IMR-90 (cell line): ENCODE measurements around the gene PPARG. TPM values are rescaled to one million over a fixed set of nuclear protein-coding genes. Genes with fewer than 3 reads are reported as not detected.

ENCODE experiments used
- ATAC-seq: fragments of 200-7000 bp; cut with Tn5 transposase; 2 replicates; pipeline ENCODE4 v1.9.1; 2020; ENCODE audit warnings: low read depth, mild to moderate bottlenecking, moderate library complexity
- BruUV-seq: library from RNA; stranded (reverse); fragments of 400-500 nt; replicated peaks from 2 replicates; lab custom pipeline; 2021; lab: Mats Ljungman, UMichigan
- CTCF ChIA-PET: fragments of 300-600 bp; formaldehyde crosslinking; extraction: SDS; loops from one replicate; lab custom pipeline; 2021; ENCODE audit warnings: antibody characterized with exemption; lab: Yijun Ruan, JAX
- POLR2A ChIA-PET: fragments of 300-600 bp; sonication (Branson Sonifier 250); formaldehyde crosslinking; loops from one replicate; lab custom pipeline; 2022; ENCODE audit warnings: antibody characterized with exemption; ENCODE audit not compliant: unreplicated experiment; lab: Charles Lee
- DNase-seq: peaks from one replicate; pipeline ENCODE4 v3.0.0; 2013
- H2AFZ ChIP-seq: replicated peaks from 2 replicates; pipeline ENCODE3; 2013; ENCODE audit warnings: low read length, mild to moderate bottlenecking; ENCODE audit not compliant: poor library complexity
- H2AK5ac ChIP-seq: 2 replicates; pipeline ENCODE4 v1.6.1; 2013; ENCODE audit warnings: low read depth, low read length, inconsistent platforms
- H2AK9ac ChIP-seq: replicated peaks from 2 replicates; pipeline ENCODE3; 2013; ENCODE audit warnings: mild to moderate bottlenecking, low read depth, low read length, moderate library complexity; ENCODE audit not compliant: poor library complexity
- H2BK120ac ChIP-seq: 2 replicates; pipeline ENCODE4 v1.6.1; 2013; ENCODE audit warnings: low read depth, low read length, inconsistent platforms
- H2BK15ac ChIP-seq: 3 replicates; pipeline ENCODE4 v1.6.1; 2013; ENCODE audit warnings: low read depth, low read length, inconsistent platforms
- H2BK20ac ChIP-seq: 2 replicates; pipeline ENCODE4 v1.6.1; 2013; ENCODE audit warnings: low read depth, mild to moderate bottlenecking, inconsistent platforms, low read length, moderate library complexity
- H2BK5ac ChIP-seq: 2 replicates; pipeline ENCODE4 v1.6.1; 2013; ENCODE audit warnings: mild to moderate bottlenecking, low read depth, low read length, inconsistent platforms; ENCODE audit not compliant: poor library complexity, severe bottlenecking
- H3K14ac ChIP-seq: replicated peaks from 2 replicates; pipeline ENCODE4 v1.6.1; 2013; ENCODE audit warnings: low read depth, low read length, inconsistent platforms
- H3K18ac ChIP-seq: 2 replicates; pipeline ENCODE4 v1.6.1; 2013; ENCODE audit warnings: low read depth, low read length, control low read depth
- H3K23ac ChIP-seq: 2 replicates; pipeline ENCODE4 v1.6.1; 2013; ENCODE audit warnings: low read depth, low read length, inconsistent platforms
- H3K27ac ChIP-seq: 2 replicates; pipeline ENCODE4 v1.5.1; 2013; ENCODE audit warnings: mild to moderate bottlenecking, control low read depth, low read length; ENCODE audit not compliant: insufficient read depth
- H3K27me3 ChIP-seq: 2 replicates; pipeline ENCODE4 v1.6.1; 2013; ENCODE audit warnings: low read length; ENCODE audit not compliant: control insufficient read depth, insufficient read depth
- H3K36me3 ChIP-seq: 2 replicates; pipeline ENCODE4 v1.6.1; 2013; ENCODE audit warnings: low read length, mixed read lengths; ENCODE audit not compliant: control insufficient read depth, insufficient read depth
- H3K4ac ChIP-seq: 2 replicates; pipeline ENCODE4 v1.6.1; 2013; ENCODE audit warnings: low read depth, low read length, inconsistent platforms
- H3K4me1 ChIP-seq: 2 replicates; pipeline ENCODE4 v1.6.1; 2013; ENCODE audit warnings: low read length, mixed read lengths; ENCODE audit not compliant: control insufficient read depth, insufficient read depth
- H3K4me2 ChIP-seq: 2 replicates; pipeline ENCODE4 v1.6.1; 2013; ENCODE audit warnings: low read depth, mild to moderate bottlenecking, control low read depth, low read length, moderate library complexity
- H3K4me3 ChIP-seq: 2 replicates; pipeline ENCODE4 v1.5.1; 2013; ENCODE audit warnings: low read depth, mild to moderate bottlenecking, control low read depth, low read length, moderate library complexity; ENCODE audit not compliant: insufficient read depth
- H3K56ac ChIP-seq: 2 replicates; pipeline ENCODE4 v1.6.1; 2013; ENCODE audit warnings: low read length, inconsistent platforms; ENCODE audit not compliant: insufficient read depth; ENCODE audit errors: extremely low read depth
- H3K79me1 ChIP-seq, 2 experiments: 2 replicates each; pipeline ENCODE4 v1.6.1; 2013; ENCODE audit warnings: low read length in 2 of 2, inconsistent platforms in 1 of 2, low read depth in 1 of 2
- H3K9ac ChIP-seq: 2 replicates; pipeline ENCODE4 v1.6.1; 2013; ENCODE audit warnings: low read depth, low read length, control low read depth
- H3K9me1 ChIP-seq: 2 replicates; pipeline ENCODE4 v1.6.1; 2013; ENCODE audit warnings: low read length, inconsistent platforms; ENCODE audit not compliant: insufficient read depth
- H3K9me3 ChIP-seq: 2 replicates; pipeline ENCODE4 v1.6.1; 2013; ENCODE audit warnings: low read length; ENCODE audit not compliant: control insufficient read depth, insufficient read depth
- H4K20me1 ChIP-seq: 2 replicates; pipeline ENCODE4 v1.6.1; 2013; ENCODE audit warnings: low read length, inconsistent platforms; ENCODE audit not compliant: insufficient read depth
- H4K5ac ChIP-seq: 2 replicates; pipeline ENCODE4 v1.6.1; 2013; ENCODE audit warnings: mild to moderate bottlenecking, low read depth, low read length, control low read depth
- H4K8ac ChIP-seq, 2 experiments: 2 replicates each; pipeline ENCODE4 v1.6.1; 2013; ENCODE audit warnings: low read depth in 2 of 2, low read length in 2 of 2, control low read depth in 1 of 2, inconsistent platforms in 1 of 2
- H4K91ac ChIP-seq: 2 replicates; pipeline ENCODE4 v1.6.1; 2013; ENCODE audit warnings: low read depth, low read length, inconsistent platforms; ENCODE audit not compliant: insufficient read depth
- MAFK ChIP-seq: IDR thresholded peaks from 2 replicates; pipeline ENCODE4 v1.6.1; 2012; ENCODE audit warnings: low read depth, low read length, improper control_type of control experiment
- RCOR1 ChIP-seq: IDR thresholded peaks from 2 replicates; pipeline ENCODE4 v1.6.1; 2012; ENCODE audit warnings: mild to moderate bottlenecking, low read length, improper control_type of control experiment; ENCODE audit not compliant: insufficient replicate concordance
- WGBS, 2 experiments: methylation state at CpG; one replicate each; pipeline versions ENCODE4 v1.1.5 to v1.1.7; 2013; ENCODE audit warnings: missing lambda C conversion rate in 2 of 2; ENCODE audit not compliant: insufficient read length in 1 of 2; ENCODE audit errors: extremely low coverage in 2 of 2; 5-methylcytosine and 5-hydroxymethylcytosine counted together
- dilution Hi-C: fragments of 300-500 bp; cut with HindIII; formaldehyde crosslinking; loops from one replicate; pipeline ENCODE4 v1.14.3; 2018; ENCODE audit warnings: low sequenced_read_pairs; ENCODE audit not compliant: unreplicated experiment
- in situ Hi-C: fragments of 300-500 bp; cut with MboI; formaldehyde crosslinking; loops from 3 replicates; pipeline ENCODE4 v1.14.3; 2019; ENCODE audit warnings: low sequenced_read_pairs, inconsistent platforms, mixed read lengths
- intact Hi-C: fragments of 100-400 bp; cut with micrococcal nuclease; formaldehyde crosslinking; loops from 2 replicates; pipeline ENCODE4 v1.10.0; 2022
- polyA plus RNA-seq, 3 experiments: library from polyadenylated mRNA; depleted of rRNA; stranded (reverse); fragments of >200 nt; gene quantifications; 2 replicates each; pipeline ENCODE4 v1.2.3, GENCODE V29; 2012; ENCODE audit warnings: low replicate concordance in 1 of 3
- total RNA-seq: library from RNA; depleted of rRNA; stranded (reverse); fragments of >200 nt; gene quantifications from 2 replicates; pipeline ENCODE4 v1.2.3, GENCODE V29; 2012

The PPARG gene
- total and polyA plus RNA-seq, 2 of the 4 experiments (the other 2 are of a cell fraction) = 11.2 to 23.8 TPM

DNA sequence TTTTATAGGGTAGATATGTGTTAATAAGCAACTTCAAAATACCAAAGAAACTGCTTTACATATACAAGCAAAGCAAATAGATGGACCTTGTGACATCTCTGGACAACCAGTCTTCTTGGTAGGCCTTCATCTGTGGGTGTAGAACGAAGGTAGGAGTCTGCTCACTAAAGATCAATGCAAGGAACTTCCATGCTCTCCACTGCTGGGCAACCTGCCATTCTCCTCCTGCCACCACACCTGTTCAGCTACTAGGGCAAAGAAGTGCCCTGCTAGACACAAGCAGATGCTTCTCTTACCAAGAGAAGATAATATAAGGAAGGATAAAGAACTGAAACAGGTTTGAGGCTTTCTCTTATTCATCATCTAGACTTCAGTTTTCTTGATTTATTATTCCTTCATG lies 12.6 kb downstream of the PPARG start:
- ATAC-seq = no peak
- Histone ChIP-seq H4K8ac (no peak overlapping the region; a peak in 1 of 4 replicates), H3K56ac (no peak overlapping the region), H3K4me1 (peaks cover 2% of the 10 kb centered on the region), H4K91ac (no peak overlapping the region), H2BK20ac (peak overlapping the region; percentile 41; the same call in 1 of the 2 replicates), H2AK5ac (peak overlapping the region; percentile 43; the same call in 1 of the 2 replicates), H3K9me1 (peaks cover 20% of the 10 kb centered on the region), H3K14ac (0 out of 2 replicates have a peak overlapping the region, but pooled peaks have one; percentile 56), H4K5ac (0 out of 2 replicates have a peak overlapping the region, but pooled peaks have one; percentile 12), H2AK9ac (no peak overlapping the region), H2BK5ac (no peak overlapping the region), H3K27me3 (no peaks in the 10 kb centered on the region), H3K79me1 (peaks cover 25 to 49% of the 10 kb centered on the region in 2 experiments), H3K27ac (no peak overlapping the region), H3K9me3 (no peaks in the 10 kb centered on the region), H3K9ac (no peak overlapping the region), H3K18ac (no peak overlapping the region), H3K4me2 (no peak overlapping the region), H3K4ac (0 out of 2 replicates have a peak overlapping the region, but pooled peaks have one; percentile 16), H4K20me1 (no peaks in the 10 kb centered on the region), H3K23ac (0 out of 2 replicates have a peak overlapping the region, but pooled peaks have one; percentile 29), H2BK15ac (0 out of 3 replicates have a peak overlapping the region, but pooled peaks have one; percentile 38), H2BK120ac (0 out of 2 replicates have a peak overlapping the region, but pooled peaks have one; percentile 3), H3K36me3 (no peaks in the 10 kb centered on the region), H2AFZ (no peak overlapping the region), H3K4me3 (no peak overlapping the region)
- in situ Hi-C loops (no loop called here), dilution Hi-C loops (no loop called here), intact Hi-C loops (no loop called here)
- TF ChIP-seq RCOR1 (no peak), MAFK (no peak)
- ChIA-PET CTCF (no interaction called here), POLR2A (no interaction called here)
- no TSS peak for BruUV-seq
- WGBS, 2 experiments = no CpG with 5 or more reads among the region's 1 CpG
- no peak for DNase-seq
